ENCODE results near the gene RNASEH1. TPM values are rescaled to one million over a fixed set of nuclear protein-coding genes. Genes with fewer than 3 reads are reported as not detected.

RNASEH1 gene
- total and polyA plus RNA-seq, 2 of the 13 experiments (the other 11 are each of a cell fraction or from before 2014, with no cell fraction given): 14.5 to 57.4 TPM

DNA sequence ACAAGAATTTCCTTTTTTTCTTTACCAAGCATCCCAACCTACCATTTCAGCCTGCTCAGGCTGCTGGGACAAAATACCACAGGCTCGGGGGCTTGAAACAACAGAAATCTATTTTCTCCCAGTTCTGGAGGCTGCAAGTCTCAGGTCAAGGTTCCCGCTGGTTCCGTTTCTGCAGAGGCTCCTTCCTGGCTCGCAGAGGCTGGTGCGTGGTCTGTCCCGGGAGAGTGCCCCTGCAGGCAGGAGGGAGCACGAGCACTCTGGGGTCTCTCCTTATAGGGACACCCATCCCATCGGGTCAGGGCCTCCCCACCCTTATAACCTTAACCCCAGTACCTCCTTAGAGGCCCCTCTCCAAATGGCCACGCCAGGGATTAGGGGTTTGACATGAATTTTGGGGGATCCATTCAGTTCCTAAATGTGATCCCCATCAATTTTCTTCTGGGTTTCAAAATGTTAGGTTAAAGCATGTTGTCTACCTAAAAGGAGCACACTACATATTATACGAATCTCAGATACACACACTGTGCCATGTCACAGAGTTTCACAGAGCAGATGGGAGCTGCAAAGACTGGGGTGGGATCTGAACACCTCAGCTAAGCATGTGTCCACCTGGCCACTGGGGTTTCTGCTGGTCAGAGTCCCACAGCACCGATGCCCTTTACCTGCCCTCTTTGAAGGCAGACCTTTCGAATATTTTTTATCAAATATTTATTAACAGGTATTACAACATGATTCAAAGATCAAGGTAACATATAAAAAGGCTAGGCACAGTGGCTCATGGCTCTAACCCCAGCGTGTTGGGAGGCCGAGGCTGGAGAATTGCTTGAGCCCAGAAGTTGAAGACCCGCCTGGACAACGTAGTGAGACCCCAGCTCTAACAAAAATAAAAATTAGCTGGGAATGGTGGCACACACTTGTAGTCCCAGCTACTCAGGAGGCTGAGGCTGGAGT is 21.2 kb downstream of the RNASEH1 start (continued):
- TF ChIP-seq, protein P1, sequence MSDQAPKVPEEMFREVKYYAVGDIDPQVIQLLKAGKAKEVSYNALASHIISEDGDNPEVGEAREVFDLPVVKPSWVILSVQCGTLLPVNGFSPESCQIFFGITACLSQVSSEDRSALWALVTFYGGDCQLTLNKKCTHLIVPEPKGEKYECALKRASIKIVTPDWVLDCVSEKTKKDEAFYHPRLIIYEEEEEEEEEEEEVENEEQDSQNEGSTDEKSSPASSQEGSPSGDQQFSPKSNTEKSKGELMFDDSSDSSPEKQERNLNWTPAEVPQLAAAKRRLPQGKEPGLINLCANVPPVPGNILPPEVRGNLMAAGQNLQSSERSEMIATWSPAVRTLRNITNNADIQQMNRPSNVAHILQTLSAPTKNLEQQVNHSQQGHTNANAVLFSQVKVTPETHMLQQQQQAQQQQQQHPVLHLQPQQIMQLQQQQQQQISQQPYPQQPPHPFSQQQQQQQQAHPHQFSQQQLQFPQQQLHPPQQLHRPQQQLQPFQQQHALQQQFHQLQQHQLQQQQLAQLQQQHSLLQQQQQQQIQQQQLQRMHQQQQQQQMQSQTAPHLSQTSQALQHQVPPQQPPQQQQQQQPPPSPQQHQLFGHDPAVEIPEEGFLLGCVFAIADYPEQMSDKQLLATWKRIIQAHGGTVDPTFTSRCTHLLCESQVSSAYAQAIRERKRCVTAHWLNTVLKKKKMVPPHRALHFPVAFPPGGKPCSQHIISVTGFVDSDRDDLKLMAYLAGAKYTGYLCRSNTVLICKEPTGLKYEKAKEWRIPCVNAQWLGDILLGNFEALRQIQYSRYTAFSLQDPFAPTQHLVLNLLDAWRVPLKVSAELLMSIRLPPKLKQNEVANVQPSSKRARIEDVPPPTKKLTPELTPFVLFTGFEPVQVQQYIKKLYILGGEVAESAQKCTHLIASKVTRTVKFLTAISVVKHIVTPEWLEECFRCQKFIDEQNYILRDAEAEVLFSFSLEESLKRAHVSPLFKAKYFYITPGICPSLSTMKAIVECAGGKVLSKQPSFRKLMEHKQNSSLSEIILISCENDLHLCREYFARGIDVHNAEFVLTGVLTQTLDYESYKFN (CRISPR knock-in tag; conservative IDR thresholded peaks at IDR 0.05): peak; percentile 53
- TF ChIP-seq ZEB1 (IDR thresholded peaks at IDR 0.05; ENCODE audit: insufficient replicate concordance, low read depth) (peak; percentile 44), BHLHE40 (IDR thresholded peaks at IDR 0.05; ENCODE audit: low read length) (0 out of 2 replicates have a peak, but pooled peaks have one; percentile 30), ARID3A (IDR thresholded peaks at IDR 0.05; ENCODE audit: low read depth, low read length) (peak; percentile 46; the same call in 1 of the 2 replicates), ZMAT5 (CRISPR knock-in tag; IDR thresholded peaks at IDR 0.05; ENCODE audit: borderline replicate concordance, low read depth) (no peak), TRIM24 (CRISPR knock-in tag; IDR thresholded peaks at IDR 0.05) (no peak), TP53 (CRISPR knock-in tag; conservative IDR thresholded peaks at IDR 0.05) (peak; percentile 67; the same call in 1 of the 2 replicates), PAWR (CRISPR knock-in tag; IDR thresholded peaks at IDR 0.05; ENCODE audit: borderline replicate concordance) (0 out of 2 replicates have a peak, but pooled peaks have one; percentile 45), KAT2B (IDR thresholded peaks at IDR 0.05; ENCODE audit: borderline replicate concordance, low read depth, low read length) (no peak), RXRA (CRISPR knock-in tag; IDR thresholded peaks at IDR 0.05) (no peak; the same call in 1 of the 2 replicates), SIN3B (IDR thresholded peaks at IDR 0.05; ENCODE audit: low read length) (no peak), ZNF350 (CRISPR knock-in tag; IDR thresholded peaks at IDR 0.05; ENCODE audit: borderline replicate concordance, low read depth) (peak; percentile 72; the same call in 1 of the 2 replicates), STAG1 (CRISPR knock-in tag; IDR thresholded peaks at IDR 0.05) (peak; percentile 75), KLF11 (CRISPR knock-in tag; IDR thresholded peaks at IDR 0.05) (peak; percentile 34; the same call in 1 of the 2 replicates), MBNL3 (CRISPR knock-in tag; conservative IDR thresholded peaks at IDR 0.05) (no peak), PLRG1 (conservative IDR thresholded peaks at IDR 0.05) (no peak), GATAD2A (CRISPR knock-in tag; IDR thresholded peaks at IDR 0.05) (peak; percentile 69), DNMT3B (CRISPR knock-in tag; conservative IDR thresholded peaks at IDR 0.05) (no peak), NCOA5 (CRISPR knock-in tag; IDR thresholded peaks at IDR 0.05) (0 out of 2 replicates have a peak, but pooled peaks have one; percentile 28), ZFP90 (CRISPR knock-in tag; IDR thresholded peaks at IDR 0.05; ENCODE audit: borderline replicate concordance) (peak; percentile 73; the same call in 1 of the 2 replicates)
- TF ChIP-seq, protein P2, sequence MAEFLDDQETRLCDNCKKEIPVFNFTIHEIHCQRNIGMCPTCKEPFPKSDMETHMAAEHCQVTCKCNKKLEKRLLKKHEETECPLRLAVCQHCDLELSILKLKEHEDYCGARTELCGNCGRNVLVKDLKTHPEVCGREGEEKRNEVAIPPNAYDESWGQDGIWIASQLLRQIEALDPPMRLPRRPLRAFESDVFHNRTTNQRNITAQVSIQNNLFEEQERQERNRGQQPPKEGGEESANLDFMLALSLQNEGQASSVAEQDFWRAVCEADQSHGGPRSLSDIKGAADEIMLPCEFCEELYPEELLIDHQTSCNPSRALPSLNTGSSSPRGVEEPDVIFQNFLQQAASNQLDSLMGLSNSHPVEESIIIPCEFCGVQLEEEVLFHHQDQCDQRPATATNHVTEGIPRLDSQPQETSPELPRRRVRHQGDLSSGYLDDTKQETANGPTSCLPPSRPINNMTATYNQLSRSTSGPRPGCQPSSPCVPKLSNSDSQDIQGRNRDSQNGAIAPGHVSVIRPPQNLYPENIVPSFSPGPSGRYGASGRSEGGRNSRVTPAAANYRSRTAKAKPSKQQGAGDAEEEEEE (CRISPR knock-in tag; IDR thresholded peaks at IDR 0.05; ENCODE audit: borderline replicate concordance): no peak
- TF ChIP-seq, protein P3, sequence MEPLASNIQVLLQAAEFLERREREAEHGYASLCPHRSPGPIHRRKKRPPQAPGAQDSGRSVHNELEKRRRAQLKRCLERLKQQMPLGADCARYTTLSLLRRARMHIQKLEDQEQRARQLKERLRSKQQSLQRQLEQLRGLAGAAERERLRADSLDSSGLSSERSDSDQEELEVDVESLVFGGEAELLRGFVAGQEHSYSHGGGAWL (CRISPR knock-in tag; IDR thresholded peaks at IDR 0.05): 0 out of 2 replicates have a peak, but pooled peaks have one; percentile 34

All from HepG2 (cell line).